ENCODE measurements around the gene AUNIP.

Gene AUNIP

DNA sequence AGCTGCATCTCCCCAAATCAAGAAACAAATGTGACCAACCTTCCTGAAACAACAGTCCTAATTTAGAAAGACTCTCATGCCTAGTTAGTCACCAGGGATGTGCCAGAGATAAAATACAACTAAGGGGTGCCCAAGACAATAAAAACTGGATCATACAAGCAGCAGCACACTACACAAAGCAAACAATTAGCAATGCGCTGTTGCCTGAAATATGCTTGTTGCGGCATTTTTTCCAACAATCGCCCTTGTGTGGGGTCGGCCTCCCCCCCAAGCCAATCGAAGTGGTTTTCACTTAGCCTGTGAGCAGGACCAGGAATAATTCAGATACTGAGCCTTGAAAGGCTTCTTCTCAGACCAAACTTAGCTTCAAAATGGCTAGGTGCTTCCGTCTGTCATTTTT, 48.3 kb upstream of the AUNIP start:
- Histone ChIP-seq H3K4me3 (ENCODE audit: low read depth, low read length) (no peak overlapping the region), H3K36me3 (ENCODE audit: control insufficient read depth in 2 of 2, insufficient read depth in 1 of 2, low read length in 2 of 2) (peaks cover 6 to 20% of the 10 kb centered on the region in 2 experiments; a peak in 2 of 3 replicates), H3K4me1 (ENCODE audit: control insufficient read depth, insufficient read depth, low read length) (peaks cover 5% of the 10 kb centered on the region), H3K27ac (ENCODE audit: extremely low read depth, low read depth, low read length) (no peak overlapping the region), H3K9me3 (ENCODE audit: control insufficient read depth, insufficient read depth, low read depth, low read length) (no peaks in the 10 kb centered on the region)
- POLR2A ChIA-PET: no interaction called here
- CTCF ChIA-PET: interaction anchor here (1.2 to 2.4 kb wide), 3 partner anchors 12 to 97 kb away, joined by 3 to 12 read pairs (median 5); partner anchors contain the start of gene PAFAH2
- TF ChIP-seq ZNF19 (tag by site-specific recombination; IDR thresholded peaks at IDR 0.05; ENCODE audit: low read depth): no peak
- TF ChIP-seq ZNF335 (tag by site-specific recombination; conservative IDR thresholded peaks at IDR 0.05): peak; percentile 56
- TF ChIP-seq ZNF404 (tag by site-specific recombination; IDR thresholded peaks at IDR 0.05): no peak
- TF ChIP-seq ZNF248 (tag by site-specific recombination; IDR thresholded peaks at IDR 0.05): no peak
- TF ChIP-seq KLF9 (tag by site-specific recombination; IDR thresholded peaks at IDR 0.05; ENCODE audit: low read depth): no peak
- TF ChIP-seq KLF1 (tag by site-specific recombination; IDR thresholded peaks at IDR 0.05): no peak
- TF ChIP-seq GLI4 (tag by site-specific recombination; IDR thresholded peaks at IDR 0.05): no peak
- TF ChIP-seq, protein P1, sequence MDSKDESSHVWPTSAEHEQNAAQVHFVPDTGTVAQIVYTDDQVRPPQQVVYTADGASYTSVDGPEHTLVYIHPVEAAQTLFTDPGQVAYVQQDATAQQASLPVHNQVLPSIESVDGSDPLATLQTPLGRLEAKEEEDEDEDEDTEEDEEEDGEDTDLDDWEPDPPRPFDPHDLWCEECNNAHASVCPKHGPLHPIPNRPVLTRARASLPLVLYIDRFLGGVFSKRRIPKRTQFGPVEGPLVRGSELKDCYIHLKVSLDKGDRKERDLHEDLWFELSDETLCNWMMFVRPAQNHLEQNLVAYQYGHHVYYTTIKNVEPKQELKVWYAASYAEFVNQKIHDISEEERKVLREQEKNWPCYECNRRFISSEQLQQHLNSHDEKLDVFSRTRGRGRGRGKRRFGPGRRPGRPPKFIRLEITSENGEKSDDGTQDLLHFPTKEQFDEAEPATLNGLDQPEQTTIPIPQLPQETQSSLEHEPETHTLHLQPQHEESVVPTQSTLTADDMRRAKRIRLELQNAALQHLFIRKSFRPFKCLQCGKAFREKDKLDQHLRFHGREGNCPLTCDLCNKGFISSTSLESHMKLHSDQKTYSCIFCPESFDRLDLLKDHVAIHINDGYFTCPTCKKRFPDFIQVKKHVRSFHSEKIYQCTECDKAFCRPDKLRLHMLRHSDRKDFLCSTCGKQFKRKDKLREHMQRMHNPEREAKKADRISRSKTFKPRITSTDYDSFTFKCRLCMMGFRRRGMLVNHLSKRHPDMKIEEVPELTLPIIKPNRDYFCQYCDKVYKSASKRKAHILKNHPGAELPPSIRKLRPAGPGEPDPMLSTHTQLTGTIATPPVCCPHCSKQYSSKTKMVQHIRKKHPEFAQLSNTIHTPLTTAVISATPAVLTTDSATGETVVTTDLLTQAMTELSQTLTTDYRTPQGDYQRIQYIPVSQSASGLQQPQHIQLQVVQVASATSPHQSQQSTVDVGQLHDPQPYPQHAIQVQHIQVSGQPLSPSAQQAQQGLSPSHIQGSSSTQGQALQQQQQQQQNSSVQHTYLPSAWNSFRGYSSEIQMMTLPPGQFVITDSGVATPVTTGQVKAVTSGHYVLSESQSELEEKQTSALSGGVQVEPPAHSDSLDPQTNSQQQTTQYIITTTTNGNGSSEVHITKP (tag by site-specific recombination; IDR thresholded peaks at IDR 0.05): peak; percentile 94

DNA sequence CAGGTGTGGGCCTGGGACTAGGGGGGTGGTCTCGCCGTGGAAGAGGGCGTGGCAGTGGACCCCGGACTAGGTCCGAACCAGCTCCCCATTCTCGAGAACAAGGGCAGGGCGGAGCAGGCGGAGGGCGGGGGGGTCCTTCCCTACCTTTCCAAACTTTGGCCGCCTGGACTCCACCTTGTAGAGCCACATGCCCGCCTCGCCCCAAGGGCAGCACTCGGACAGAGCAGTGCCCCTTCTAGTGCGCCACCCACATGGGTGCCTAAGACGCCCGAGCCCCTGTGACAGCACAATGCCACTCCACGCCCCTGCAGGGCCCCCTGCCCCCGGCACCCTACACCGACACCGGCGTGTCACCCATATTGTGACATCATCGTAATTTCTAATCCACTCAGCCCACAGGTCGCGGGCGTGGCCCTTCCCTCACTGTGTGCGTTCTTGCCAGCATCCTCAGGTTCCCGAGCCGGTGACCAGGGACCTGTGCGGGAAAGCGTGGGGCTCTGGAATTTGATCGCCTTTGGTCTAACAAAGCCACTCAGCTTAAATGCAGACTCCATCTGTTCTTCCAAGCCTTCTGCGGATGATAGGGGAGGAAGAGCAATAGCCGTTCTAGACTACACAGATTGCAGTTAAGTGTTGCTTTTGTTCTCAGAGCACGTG, 47.5 kb upstream of the AUNIP start:
- POLR2A ChIA-PET: interaction anchor here (1.9 kb wide), 1 partner anchor 88 kb away, joined by 5 read pairs; no protein-coding TSS in a partner anchor
- H3K27ac ChIP-seq (ENCODE audit: extremely low read depth, low read depth, low read length): peak overlapping the region; percentile 28; the same call in 1 of the 2 replicates
- peaks cover 5% of the 10 kb centered on the region for H3K4me1 ChIP-seq (ENCODE audit: control insufficient read depth, insufficient read depth, low read length)
- peaks cover 14 to 29% of the 10 kb centered on the region in 2 experiments for H3K36me3 ChIP-seq (ENCODE audit: control insufficient read depth in 2 of 2, insufficient read depth in 1 of 2, low read length in 2 of 2)
- H3K9me3 ChIP-seq (ENCODE audit: control insufficient read depth, insufficient read depth, low read depth, low read length): no peaks in the 10 kb centered on the region
- CTCF ChIA-PET: interaction anchor here (1.2 kb wide), 1 partner anchor 98 kb away, joined by 3 read pairs; no protein-coding TSS in a partner anchor
- H3K4me3 ChIP-seq (ENCODE audit: low read depth, low read length): peak overlapping the region; percentile 75
- TF ChIP-seq ZNF558 (tag by site-specific recombination; IDR thresholded peaks at IDR 0.05): no peak
- peak; percentile 56; the same call in 1 of the 2 replicates for TF ChIP-seq ZBTB20 (tag by site-specific recombination; IDR thresholded peaks at IDR 0.05)
- peak; percentile 74; the same call in 1 of the 2 replicates for TF ChIP-seq ZEB2 (tag by site-specific recombination; IDR thresholded peaks at IDR 0.05)
- TF ChIP-seq, protein P2, sequence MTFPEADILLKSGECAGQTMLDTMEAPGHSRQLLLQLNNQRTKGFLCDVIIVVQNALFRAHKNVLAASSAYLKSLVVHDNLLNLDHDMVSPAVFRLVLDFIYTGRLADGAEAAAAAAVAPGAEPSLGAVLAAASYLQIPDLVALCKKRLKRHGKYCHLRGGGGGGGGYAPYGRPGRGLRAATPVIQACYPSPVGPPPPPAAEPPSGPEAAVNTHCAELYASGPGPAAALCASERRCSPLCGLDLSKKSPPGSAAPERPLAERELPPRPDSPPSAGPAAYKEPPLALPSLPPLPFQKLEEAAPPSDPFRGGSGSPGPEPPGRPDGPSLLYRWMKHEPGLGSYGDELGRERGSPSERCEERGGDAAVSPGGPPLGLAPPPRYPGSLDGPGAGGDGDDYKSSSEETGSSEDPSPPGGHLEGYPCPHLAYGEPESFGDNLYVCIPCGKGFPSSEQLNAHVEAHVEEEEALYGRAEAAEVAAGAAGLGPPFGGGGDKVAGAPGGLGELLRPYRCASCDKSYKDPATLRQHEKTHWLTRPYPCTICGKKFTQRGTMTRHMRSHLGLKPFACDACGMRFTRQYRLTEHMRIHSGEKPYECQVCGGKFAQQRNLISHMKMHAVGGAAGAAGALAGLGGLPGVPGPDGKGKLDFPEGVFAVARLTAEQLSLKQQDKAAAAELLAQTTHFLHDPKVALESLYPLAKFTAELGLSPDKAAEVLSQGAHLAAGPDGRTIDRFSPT (tag by site-specific recombination; IDR thresholded peaks at IDR 0.05): peak; percentile 90
- TF ChIP-seq GLIS1 (tag by site-specific recombination; IDR thresholded peaks at IDR 0.05): peak; percentile 4; the same call in 1 of the 2 replicates
- TF ChIP-seq, protein P3, sequence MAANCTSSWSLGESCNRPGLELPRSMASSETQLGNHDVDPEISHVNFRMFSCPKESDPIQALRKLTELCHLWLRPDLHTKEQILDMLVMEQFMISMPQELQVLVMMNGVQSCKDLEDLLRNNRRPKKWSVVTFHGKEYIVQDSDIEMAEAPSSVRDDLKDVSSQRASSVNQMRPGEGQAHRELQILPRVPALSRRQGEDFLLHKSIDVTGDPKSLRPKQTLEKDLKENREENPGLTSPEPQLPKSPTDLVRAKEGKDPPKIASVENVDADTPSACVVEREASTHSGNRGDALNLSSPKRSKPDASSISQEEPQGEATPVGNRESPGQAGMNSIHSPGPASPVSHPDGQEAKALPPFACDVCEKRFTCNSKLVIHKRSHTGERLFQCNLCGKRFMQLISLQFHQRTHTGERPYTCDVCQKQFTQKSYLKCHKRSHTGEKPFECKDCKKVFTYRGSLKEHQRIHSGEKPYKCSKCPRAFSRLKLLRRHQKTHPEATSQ (tag by site-specific recombination; IDR thresholded peaks at IDR 0.05): no peak
- TF ChIP-seq ZNF114 (tag by site-specific recombination; IDR thresholded peaks at IDR 0.05): no peak
- TF ChIP-seq ZFHX2 (tag by site-specific recombination; conservative IDR thresholded peaks at IDR 0.05): peak; percentile 88
- TF ChIP-seq HOXC10 (CRISPR knock-in tag; IDR thresholded peaks at IDR 0.05): no peak
- no peak for TF ChIP-seq ZNF214 (tag by site-specific recombination; IDR thresholded peaks at IDR 0.05; ENCODE audit: borderline replicate concordance)
- no peak for TF ChIP-seq HOXA7 (CRISPR knock-in tag; IDR thresholded peaks at IDR 0.05; ENCODE audit: borderline replicate concordance)
- TF ChIP-seq ZNF335 (tag by site-specific recombination; conservative IDR thresholded peaks at IDR 0.05): peak; percentile 97
- no peak; the same call in 1 of the 2 replicates for TF ChIP-seq SCRT1 (tag by site-specific recombination; IDR thresholded peaks at IDR 0.05; ENCODE audit: borderline replicate concordance)
- TF ChIP-seq, protein P4, sequence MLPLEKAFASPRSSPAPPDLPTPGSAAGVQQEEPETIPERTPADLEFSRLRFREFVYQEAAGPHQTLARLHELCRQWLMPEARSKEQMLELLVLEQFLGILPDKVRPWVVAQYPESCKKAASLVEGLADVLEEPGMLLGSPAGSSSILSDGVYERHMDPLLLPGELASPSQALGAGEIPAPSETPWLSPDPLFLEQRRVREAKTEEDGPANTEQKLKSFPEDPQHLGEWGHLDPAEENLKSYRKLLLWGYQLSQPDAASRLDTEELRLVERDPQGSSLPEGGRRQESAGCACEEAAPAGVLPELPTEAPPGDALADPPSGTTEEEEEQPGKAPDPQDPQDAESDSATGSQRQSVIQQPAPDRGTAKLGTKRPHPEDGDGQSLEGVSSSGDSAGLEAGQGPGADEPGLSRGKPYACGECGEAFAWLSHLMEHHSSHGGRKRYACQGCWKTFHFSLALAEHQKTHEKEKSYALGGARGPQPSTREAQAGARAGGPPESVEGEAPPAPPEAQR (tag by site-specific recombination; IDR thresholded peaks at IDR 0.05): no peak
- TF ChIP-seq ZNF768 (tag by site-specific recombination; IDR thresholded peaks at IDR 0.05): no peak
- TF ChIP-seq ZNF169 (tag by site-specific recombination; IDR thresholded peaks at IDR 0.05): no peak
- TF ChIP-seq YY1 (tag by site-specific recombination; IDR thresholded peaks at IDR 0.05): no peak; the same call in 1 of the 2 replicates
- TF ChIP-seq WT1 (tag by site-specific recombination; IDR thresholded peaks at IDR 0.05): no peak
- no peak for TF ChIP-seq ZNF16 (tag by site-specific recombination; IDR thresholded peaks at IDR 0.05; ENCODE audit: low read depth)
- TF ChIP-seq ZNF747 (tag by site-specific recombination; IDR thresholded peaks at IDR 0.05): no peak
